ENCODE measurements around the gene KRTCAP3. TPM values are rescaled to one million over a fixed set of nuclear protein-coding genes. Genes with fewer than 3 reads are reported as not detected.

The KRTCAP3 gene
- total and polyA plus RNA-seq, 9 of the 15 experiments (the other 6 are each of a cell fraction or from before 2014, with no cell fraction given), result 0.24 to 1.4 (median 0.73) TPM

GRCh38 chr2:27441226-27441926 lies 805 bp upstream of the KRTCAP3 start (continued):
- no peak for TF ChIP-seq PRMT5 (CRISPR knock-in tag; IDR thresholded peaks at IDR 0.05)
- TF ChIP-seq MIER1 (IDR thresholded peaks at IDR 0.05; ENCODE audit: low read depth), result no peak
- TF ChIP-seq ZFP91 (CRISPR knock-in tag; IDR thresholded peaks at IDR 0.05), result no peak
- TF ChIP-seq ILK (tag; IDR thresholded peaks at IDR 0.05; ENCODE audit: borderline replicate concordance, low read depth), result no peak
- TF ChIP-seq ZNF830 (CRISPR knock-in tag; IDR thresholded peaks at IDR 0.05), result no peak
- peak; percentile 95 for TF ChIP-seq DPF2 (IDR thresholded peaks at IDR 0.05)
- TF ChIP-seq TRIM28 (IDR thresholded peaks at IDR 0.05), result peak; percentile 37; the same call in 1 of the 2 replicates
- TF ChIP-seq, protein P1, sequence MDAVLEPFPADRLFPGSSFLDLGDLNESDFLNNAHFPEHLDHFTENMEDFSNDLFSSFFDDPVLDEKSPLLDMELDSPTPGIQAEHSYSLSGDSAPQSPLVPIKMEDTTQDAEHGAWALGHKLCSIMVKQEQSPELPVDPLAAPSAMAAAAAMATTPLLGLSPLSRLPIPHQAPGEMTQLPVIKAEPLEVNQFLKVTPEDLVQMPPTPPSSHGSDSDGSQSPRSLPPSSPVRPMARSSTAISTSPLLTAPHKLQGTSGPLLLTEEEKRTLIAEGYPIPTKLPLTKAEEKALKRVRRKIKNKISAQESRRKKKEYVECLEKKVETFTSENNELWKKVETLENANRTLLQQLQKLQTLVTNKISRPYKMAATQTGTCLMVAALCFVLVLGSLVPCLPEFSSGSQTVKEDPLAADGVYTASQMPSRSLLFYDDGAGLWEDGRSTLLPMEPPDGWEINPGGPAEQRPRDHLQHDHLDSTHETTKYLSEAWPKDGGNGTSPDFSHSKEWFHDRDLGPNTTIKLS (IDR thresholded peaks at IDR 0.05; ENCODE audit: borderline replicate concordance, low read depth), result no peak
- TF ChIP-seq PRPF4 (IDR thresholded peaks at IDR 0.05; ENCODE audit: insufficient read depth, low read depth, low read length, poor library complexity, severe bottlenecking), result no peak
- no peak for TF ChIP-seq ZNF695 (CRISPR knock-in tag; IDR thresholded peaks at IDR 0.05)
- no peak for TF ChIP-seq DNMT1 (IDR thresholded peaks at IDR 0.05)
- TF ChIP-seq SOX6 (IDR thresholded peaks at IDR 0.05), result 0 out of 2 replicates have a peak, but pooled peaks have one; percentile 15
- TF ChIP-seq, protein P2, sequence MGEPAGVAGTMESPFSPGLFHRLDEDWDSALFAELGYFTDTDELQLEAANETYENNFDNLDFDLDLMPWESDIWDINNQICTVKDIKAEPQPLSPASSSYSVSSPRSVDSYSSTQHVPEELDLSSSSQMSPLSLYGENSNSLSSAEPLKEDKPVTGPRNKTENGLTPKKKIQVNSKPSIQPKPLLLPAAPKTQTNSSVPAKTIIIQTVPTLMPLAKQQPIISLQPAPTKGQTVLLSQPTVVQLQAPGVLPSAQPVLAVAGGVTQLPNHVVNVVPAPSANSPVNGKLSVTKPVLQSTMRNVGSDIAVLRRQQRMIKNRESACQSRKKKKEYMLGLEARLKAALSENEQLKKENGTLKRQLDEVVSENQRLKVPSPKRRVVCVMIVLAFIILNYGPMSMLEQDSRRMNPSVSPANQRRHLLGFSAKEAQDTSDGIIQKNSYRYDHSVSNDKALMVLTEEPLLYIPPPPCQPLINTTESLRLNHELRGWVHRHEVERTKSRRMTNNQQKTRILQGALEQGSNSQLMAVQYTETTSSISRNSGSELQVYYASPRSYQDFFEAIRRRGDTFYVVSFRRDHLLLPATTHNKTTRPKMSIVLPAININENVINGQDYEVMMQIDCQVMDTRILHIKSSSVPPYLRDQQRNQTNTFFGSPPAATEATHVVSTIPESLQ (CRISPR knock-in tag; IDR thresholded peaks at IDR 0.05), result no peak
- TF ChIP-seq CCNT2 (IDR thresholded peaks at IDR 0.05; ENCODE audit: borderline replicate concordance, extremely low read depth, insufficient read length, low read depth, low read length), result peak; percentile 34
- TF ChIP-seq NRF1 (conservative IDR thresholded peaks at IDR 0.05 in 1 of 2, IDR thresholded peaks at IDR 0.05 in 1 of 2), result peak; percentile 9 to 49; a peak in 2 of 4 replicates
